Natural killer cell (primary cell): Measurements from ENCODE around the gene ADAMTS19. TPM values are rescaled to one million over a fixed set of nuclear protein-coding genes. Genes with fewer than 3 reads are reported as not detected.

Source experiments
- ATAC-seq, 3 donors: fragments of 150-1000 bp in 2 of 3; fragments of 200-7000 bp in 1 of 3; cut with Tn5 transposase; 1 replicate in 1 of 3; 2 replicates in 2 of 3; pipeline ENCODE4 v1.10.0; 2021; ENCODE audit warnings: mild to moderate bottlenecking in 2 of 3, moderate library complexity in 2 of 3
- DNase-seq, 2 donors: peaks; one replicate each; pipeline versions ENCODE4 v3.0.0 to v3.0.0-alpha.2; 2013 to 2021; ENCODE audit warnings: mixed read lengths in 1 of 2
- H3K27ac ChIP-seq: one replicate; pipeline ENCODE4 v1.5.1; 2013; ENCODE audit warnings: mild to moderate bottlenecking, low read length
- H3K27me3 ChIP-seq: one replicate; pipeline ENCODE4 v1.6.1; 2013; ENCODE audit warnings: low read length; ENCODE audit not compliant: control insufficient read depth, insufficient read depth
- H3K36me3 ChIP-seq: one replicate; pipeline ENCODE4 v1.6.1; 2013; ENCODE audit warnings: low read length; ENCODE audit not compliant: control insufficient read depth, insufficient read depth
- H3K4me1 ChIP-seq: one replicate; pipeline ENCODE4 v1.6.1; 2013; ENCODE audit warnings: low read length; ENCODE audit not compliant: control insufficient read depth, insufficient read depth
- H3K4me3 ChIP-seq: one replicate; pipeline ENCODE4 v1.5.1; 2013; ENCODE audit warnings: low read length
- H3K9me3 ChIP-seq: one replicate; pipeline ENCODE4 v1.6.1; 2013; ENCODE audit warnings: low read length; ENCODE audit not compliant: control insufficient read depth, insufficient read depth
- H3K27ac Mint-ChIP-seq, 2 donors: one replicate each; pipeline ENCODE4 v1.8.0; 2022; ENCODE audit warnings: mild to moderate bottlenecking in 2 of 2, mixed read lengths in 2 of 2, moderate library complexity in 1 of 2
- H3K27me3 Mint-ChIP-seq, 2 donors: one replicate each; pipeline ENCODE4 v1.8.0; 2022; ENCODE audit warnings: low read depth in 2 of 2, mixed read lengths in 2 of 2
- H3K36me3 Mint-ChIP-seq: one replicate; pipeline ENCODE4 v1.8.0; 2022; ENCODE audit warnings: mixed read lengths
- H3K4me1 Mint-ChIP-seq, 2 donors: one replicate each; pipeline ENCODE4 v1.8.0; 2022; ENCODE audit warnings: mixed read lengths in 2 of 2
- H3K4me3 Mint-ChIP-seq: one replicate; pipeline ENCODE4 v1.8.0; 2022; ENCODE audit warnings: mild to moderate bottlenecking, moderate library complexity, mixed read lengths
- H3K9me3 Mint-ChIP-seq, 2 donors: one replicate each; pipeline ENCODE4 v1.8.0; 2022; ENCODE audit warnings: mixed read lengths in 2 of 2
- CTCF ChIP-seq: fragments of 200-600 bp; IDR thresholded peaks from one replicate; pipeline ENCODE4 v1.8.0; 2022; ENCODE audit warnings: antibody characterized with exemption
- WGBS: methylation state at CpG from one replicate; pipeline ENCODE4 v1.1.7; 2013; ENCODE audit warnings: missing lambda C conversion rate; ENCODE audit not compliant: insufficient coverage; 5-methylcytosine and 5-hydroxymethylcytosine counted together
- intact Hi-C: fragments of 100-400 bp; cut with micrococcal nuclease; formaldehyde crosslinking; loops from one replicate; pipeline ENCODE4 v1.14.2; 2022
- total RNA-seq, 4 donors: library from RNA; stranded (reverse); fragments of 120-200 nt in 1 of 4; gene quantifications; one replicate each; pipeline versions ENCODE4 v1.2.3 to v1.2.4, GENCODE V29; 2013 to 2022

Gene ADAMTS19
- total RNA-seq, 3 donors from 2014 or later (not counting 1 experiment from before 2014, with no cell fraction given) = not detected

DNA sequence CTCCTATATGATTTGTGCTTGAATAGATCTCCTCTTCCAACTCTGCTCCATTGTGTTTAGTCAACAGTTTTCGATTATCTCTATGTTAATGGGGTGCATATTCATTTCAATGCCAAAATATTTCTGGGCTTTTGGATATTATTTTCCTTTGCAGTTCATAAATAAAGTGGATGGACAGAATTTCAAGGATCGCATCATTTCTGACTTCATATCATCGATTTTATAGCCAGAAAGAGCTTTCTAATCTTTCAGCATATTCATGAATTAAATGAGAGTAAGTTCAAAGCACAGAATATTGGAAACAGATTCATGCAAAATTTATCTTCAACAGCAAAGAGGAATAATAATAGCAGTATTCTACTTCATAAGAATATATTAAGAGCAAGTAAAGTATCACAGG lies 227.8 kb downstream of the ADAMTS19 start:
- H3K4me1 ChIP-seq = no peaks in the 10 kb centered on the region
- no peaks in the 10 kb centered on the region for H3K27me3 Mint-ChIP-seq
- H3K4me3 ChIP-seq = no peak overlapping the region
- 100% methylated on average over 1 of the region's 3 CpGs for WGBS
- ATAC-seq (no peak), DNase-seq (no peak)
- H3K27me3 ChIP-seq = no peaks in the 10 kb centered on the region
- no peak overlapping the region for H3K27ac ChIP-seq
- intact Hi-C loops = no loop called here
- H3K36me3 ChIP-seq = no peaks in the 10 kb centered on the region
- no peak overlapping the region for H3K27ac Mint-ChIP-seq
- no peak for TF ChIP-seq CTCF
- H3K4me1 Mint-ChIP-seq = no peaks in the 10 kb centered on the region
- H3K36me3 Mint-ChIP-seq = no peaks in the 10 kb centered on the region
- H3K9me3 ChIP-seq = no peaks in the 10 kb centered on the region
- no peak overlapping the region for H3K4me3 Mint-ChIP-seq
- H3K9me3 Mint-ChIP-seq = peaks cover 0 to 4% of the 10 kb centered on the region in 2 donors

DNA sequence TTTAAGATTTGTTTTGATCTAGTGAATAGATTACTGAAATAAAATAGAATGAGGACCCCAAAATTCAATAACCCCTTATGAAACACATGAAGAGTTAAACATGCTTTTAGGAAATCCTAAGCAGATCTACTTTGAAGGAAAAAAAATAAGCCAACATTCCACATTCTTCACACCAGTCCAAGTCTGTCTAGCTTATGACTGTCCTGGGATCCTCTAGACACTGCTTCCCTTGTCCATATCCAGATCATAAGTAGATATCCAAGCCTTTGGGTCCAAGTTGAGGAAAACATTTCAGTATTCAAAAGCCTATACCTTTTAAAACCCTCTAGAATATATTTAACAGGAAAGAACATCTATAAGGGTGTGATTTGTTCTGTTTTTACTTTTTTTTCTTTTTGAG lies 228.9 kb downstream of the ADAMTS19 start:
- no peaks in the 10 kb centered on the region for H3K27me3 Mint-ChIP-seq
- H3K27ac ChIP-seq = no peak overlapping the region
- peaks cover 2 to 6% of the 10 kb centered on the region in 2 donors for H3K9me3 Mint-ChIP-seq
- no peak for TF ChIP-seq CTCF
- H3K4me3 Mint-ChIP-seq = no peak overlapping the region
- intact Hi-C loops = no loop called here
- no peak for ATAC-seq
- H3K36me3 ChIP-seq = no peaks in the 10 kb centered on the region
- no peaks in the 10 kb centered on the region for H3K9me3 ChIP-seq
- no peaks in the 10 kb centered on the region for H3K4me1 ChIP-seq
- H3K27me3 ChIP-seq = no peaks in the 10 kb centered on the region
- no peak overlapping the region for H3K27ac Mint-ChIP-seq
- no peaks in the 10 kb centered on the region for H3K4me1 Mint-ChIP-seq
- H3K4me3 ChIP-seq = no peak overlapping the region
- no peaks in the 10 kb centered on the region for H3K36me3 Mint-ChIP-seq
- DNase-seq = no peak

- H3K27me3 Mint-ChIP-seq = no peaks in the 10 kb centered on the region
- peaks cover 2 to 6% of the 10 kb centered on the region in 2 donors for H3K9me3 Mint-ChIP-seq
- H3K4me3 ChIP-seq = no peak overlapping the region
- DNase-seq = no peak
- intact Hi-C loops = no loop called here
- WGBS = no CpG with 5 or more reads among the region's 1 CpG
- no peaks in the 10 kb centered on the region for H3K36me3 Mint-ChIP-seq
- H3K4me1 ChIP-seq = no peaks in the 10 kb centered on the region
- no peaks in the 10 kb centered on the region for H3K9me3 ChIP-seq
- no peaks in the 10 kb centered on the region for H3K36me3 ChIP-seq
- no peak overlapping the region for H3K27ac ChIP-seq
- no peak overlapping the region for H3K27ac Mint-ChIP-seq
- H3K27me3 ChIP-seq = no peaks in the 10 kb centered on the region
- no peak for ATAC-seq
- no peaks in the 10 kb centered on the region for H3K4me1 Mint-ChIP-seq
- no peak for TF ChIP-seq CTCF
- H3K4me3 Mint-ChIP-seq = no peak overlapping the region
Observed at GRCh38 chr5:129691220-129691619, 231.1 kb downstream of the ADAMTS19 start.

GRCh38 chr5:129696636-129697035 lies 236.5 kb downstream of the ADAMTS19 start:
- intact Hi-C loops = no loop called here

More at GRCh38 chr5:129696636-129697035, 236.5 kb downstream of the ADAMTS19 start:
- H3K27ac ChIP-seq = no peak overlapping the region
- H3K4me3 ChIP-seq = no peak overlapping the region
- Mint-ChIP-seq H3K27me3 (no peaks in the 10 kb centered on the region), H3K4me3 (no peak overlapping the region), H3K4me1 (no peaks in the 10 kb centered on the region), H3K27ac (no peak overlapping the region), H3K36me3 (no peaks in the 10 kb centered on the region), H3K9me3 (peaks cover 4 to 7% of the 10 kb centered on the region in 2 donors)
- H3K4me1 ChIP-seq = no peaks in the 10 kb centered on the region
- H3K27me3 ChIP-seq = no peaks in the 10 kb centered on the region
- H3K36me3 ChIP-seq = no peaks in the 10 kb centered on the region
- no peak for ATAC-seq
- no peaks in the 10 kb centered on the region for H3K9me3 ChIP-seq
- no peak for TF ChIP-seq CTCF
- DNase-seq = no peak
